GM12873 (cell line): ENCODE results near the gene PCDHGA3.
A peak's percentile ranks its signal among the peaks of the same experiment; 100 is the strongest.

Source experiments
- TF ChIP-seq, protein P1 (sequence below): IDR thresholded peaks from 2 replicates; pipeline ENCODE4 v1.5.1; 2012; ENCODE audit warnings: low read depth, mild to moderate bottlenecking, moderate library complexity, low read length, control low read depth; ENCODE audit not compliant: insufficient read depth; ENCODE audit errors: missing control alignments

The PCDHGA3 gene

DNA sequence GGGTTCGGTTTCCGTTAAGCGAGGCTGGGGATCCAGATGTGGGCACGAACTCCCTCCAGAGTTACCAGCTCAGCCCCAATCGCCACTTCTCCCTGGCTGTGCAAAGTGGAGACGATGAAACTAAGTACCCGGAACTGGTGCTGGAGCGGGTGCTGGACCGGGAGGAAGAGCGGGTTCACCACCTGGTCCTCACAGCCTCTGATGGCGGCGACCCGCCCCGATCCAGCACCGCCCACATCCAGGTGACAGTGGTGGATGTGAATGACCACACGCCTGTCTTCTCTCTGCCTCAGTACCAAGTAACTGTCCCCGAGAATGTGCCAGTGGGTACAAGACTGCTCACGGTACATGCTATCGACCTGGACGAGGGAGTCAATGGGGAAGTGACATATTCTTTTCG is 39.7 kb downstream of the PCDHGA3 start:
- TF ChIP-seq, protein P1, sequence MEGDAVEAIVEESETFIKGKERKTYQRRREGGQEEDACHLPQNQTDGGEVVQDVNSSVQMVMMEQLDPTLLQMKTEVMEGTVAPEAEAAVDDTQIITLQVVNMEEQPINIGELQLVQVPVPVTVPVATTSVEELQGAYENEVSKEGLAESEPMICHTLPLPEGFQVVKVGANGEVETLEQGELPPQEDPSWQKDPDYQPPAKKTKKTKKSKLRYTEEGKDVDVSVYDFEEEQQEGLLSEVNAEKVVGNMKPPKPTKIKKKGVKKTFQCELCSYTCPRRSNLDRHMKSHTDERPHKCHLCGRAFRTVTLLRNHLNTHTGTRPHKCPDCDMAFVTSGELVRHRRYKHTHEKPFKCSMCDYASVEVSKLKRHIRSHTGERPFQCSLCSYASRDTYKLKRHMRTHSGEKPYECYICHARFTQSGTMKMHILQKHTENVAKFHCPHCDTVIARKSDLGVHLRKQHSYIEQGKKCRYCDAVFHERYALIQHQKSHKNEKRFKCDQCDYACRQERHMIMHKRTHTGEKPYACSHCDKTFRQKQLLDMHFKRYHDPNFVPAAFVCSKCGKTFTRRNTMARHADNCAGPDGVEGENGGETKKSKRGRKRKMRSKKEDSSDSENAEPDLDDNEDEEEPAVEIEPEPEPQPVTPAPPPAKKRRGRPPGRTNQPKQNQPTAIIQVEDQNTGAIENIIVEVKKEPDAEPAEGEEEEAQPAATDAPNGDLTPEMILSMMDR, result no peak

DNA sequence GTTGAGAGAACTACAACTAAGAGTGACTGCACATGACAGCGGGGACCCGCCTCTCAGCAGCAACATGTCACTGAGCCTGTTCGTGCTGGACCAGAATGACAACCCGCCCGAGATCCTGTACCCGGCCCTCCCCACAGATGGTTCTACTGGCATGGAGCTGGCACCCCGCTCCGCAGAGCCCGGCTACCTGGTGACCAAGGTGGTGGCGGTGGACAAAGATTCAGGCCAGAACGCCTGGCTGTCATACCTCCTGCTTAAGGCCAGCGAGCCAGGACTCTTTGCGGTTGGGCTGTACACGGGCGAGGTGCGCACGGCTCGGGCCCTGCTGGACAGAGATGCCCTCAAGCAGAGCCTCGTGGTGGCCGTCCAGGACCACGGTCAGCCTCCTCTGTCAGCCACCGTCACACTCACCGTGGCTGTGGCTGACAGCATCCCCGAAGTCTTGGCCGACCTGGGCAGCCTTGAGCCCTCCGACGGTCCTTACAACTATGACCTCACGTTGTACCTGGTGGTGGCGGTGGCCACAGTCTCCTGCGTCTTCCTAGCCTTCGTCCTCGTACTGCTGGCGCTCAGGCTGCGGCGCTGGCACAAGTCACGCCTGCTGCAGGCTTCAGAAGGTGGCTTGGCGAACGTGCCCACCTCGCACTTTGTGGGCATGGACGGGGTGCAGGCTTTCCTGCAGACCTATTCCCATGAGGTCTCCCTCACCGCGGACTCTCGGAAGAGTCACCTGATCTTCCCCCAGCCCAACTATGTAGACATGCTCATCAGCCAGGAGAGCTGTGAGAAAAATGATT is 41.0 kb downstream of the PCDHGA3 start:
- TF ChIP-seq, protein P1, result no peak

DNA sequence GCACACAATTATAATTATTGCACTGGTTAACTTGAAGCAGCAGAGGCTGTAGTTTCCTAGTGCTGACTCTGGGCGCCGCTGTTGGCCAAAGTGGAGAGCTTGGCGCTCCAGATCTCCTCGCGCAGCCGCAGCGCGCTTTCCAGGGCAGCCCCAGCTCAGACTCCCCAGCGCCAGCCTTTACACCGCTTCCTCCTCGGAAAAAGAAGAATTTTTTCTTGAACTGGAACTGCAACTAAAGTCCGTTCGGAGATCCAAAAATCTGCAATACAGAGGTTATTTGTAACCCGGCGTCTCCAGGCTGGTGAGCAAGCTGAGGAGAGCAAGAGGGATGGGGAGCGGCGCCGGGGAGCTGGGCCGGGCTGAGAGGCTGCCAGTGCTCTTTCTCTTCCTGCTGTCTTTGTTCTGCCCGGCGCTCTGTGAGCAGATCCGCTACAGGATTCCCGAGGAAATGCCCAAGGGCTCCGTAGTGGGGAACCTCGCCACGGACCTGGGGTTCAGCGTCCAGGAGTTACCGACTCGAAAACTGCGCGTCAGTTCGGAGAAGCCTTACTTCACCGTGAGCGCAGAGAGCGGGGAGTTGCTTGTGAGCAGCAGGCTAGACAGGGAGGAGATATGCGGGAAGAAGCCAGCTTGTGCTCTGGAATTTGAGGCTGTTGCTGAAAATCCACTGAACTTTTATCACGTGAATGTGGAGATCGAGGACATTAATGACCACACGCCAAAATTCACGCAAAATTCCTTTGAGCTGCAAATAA is 44.1 kb downstream of the PCDHGA3 start, which contains the start of gene PCDHGB4:
Gene PCDHGB4, plus strand, starts transcription at position 142 of the 755 bp plus-strand sequence. Its CDS starts 187 bp downstream, at position 329.
- TF ChIP-seq, protein P1, result peak; percentile 25

DNA sequence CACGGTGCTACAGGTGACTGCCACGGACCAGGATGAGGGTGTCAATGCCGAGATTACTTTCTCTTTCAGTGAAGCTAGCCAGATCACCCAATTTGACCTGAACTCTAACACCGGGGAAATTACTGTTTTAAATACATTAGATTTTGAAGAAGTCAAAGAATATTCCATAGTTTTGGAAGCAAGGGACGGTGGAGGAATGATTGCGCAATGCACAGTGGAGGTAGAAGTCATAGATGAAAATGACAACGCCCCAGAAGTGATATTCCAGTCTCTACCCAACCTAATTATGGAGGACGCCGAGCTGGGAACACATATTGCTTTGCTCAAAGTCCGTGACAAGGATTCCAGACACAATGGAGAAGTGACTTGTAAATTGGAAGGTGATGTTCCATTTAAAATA is 45.0 kb downstream of the PCDHGA3 start:
- TF ChIP-seq, protein P1, result no peak

DNA sequence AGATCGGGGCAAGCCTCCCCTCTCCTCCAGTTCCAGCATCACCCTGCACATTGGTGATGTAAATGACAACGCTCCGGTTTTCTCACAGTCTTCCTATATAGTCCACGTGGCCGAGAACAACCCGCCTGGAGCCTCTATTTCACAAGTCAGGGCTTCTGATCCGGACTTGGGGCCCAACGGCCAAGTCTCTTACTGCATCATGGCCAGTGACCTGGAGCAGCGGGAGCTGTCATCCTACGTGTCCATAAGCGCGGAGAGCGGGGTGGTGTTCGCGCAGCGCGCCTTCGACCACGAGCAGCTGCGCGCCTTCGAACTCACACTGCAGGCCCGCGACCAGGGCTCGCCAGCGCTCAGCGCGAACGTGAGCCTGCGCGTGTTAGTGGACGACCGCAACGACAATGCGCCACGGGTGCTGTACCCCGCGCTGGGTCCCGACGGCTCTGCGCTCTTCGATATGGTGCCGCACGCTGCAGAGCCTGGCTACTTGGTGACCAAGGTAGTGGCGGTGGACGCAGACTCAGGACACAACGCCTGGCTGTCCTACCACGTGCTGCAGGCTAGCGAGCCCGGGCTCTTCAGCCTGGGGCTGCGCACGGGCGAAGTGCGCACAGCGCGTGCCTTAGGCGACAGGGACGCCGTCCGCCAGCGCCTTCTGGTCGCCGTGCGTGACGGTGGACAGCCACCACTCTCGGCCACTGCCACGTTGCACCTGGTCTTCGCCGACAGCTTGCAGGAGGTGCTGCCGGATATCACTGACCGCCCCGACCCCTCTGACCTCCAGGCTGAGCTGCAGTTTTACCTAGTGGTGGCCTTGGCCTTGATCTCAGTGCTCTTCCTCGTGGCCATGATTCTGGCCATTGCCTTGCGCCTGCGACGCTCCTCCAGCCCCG is 45.8 kb downstream of the PCDHGA3 start:
- TF ChIP-seq, protein P1, result no peak

DNA sequence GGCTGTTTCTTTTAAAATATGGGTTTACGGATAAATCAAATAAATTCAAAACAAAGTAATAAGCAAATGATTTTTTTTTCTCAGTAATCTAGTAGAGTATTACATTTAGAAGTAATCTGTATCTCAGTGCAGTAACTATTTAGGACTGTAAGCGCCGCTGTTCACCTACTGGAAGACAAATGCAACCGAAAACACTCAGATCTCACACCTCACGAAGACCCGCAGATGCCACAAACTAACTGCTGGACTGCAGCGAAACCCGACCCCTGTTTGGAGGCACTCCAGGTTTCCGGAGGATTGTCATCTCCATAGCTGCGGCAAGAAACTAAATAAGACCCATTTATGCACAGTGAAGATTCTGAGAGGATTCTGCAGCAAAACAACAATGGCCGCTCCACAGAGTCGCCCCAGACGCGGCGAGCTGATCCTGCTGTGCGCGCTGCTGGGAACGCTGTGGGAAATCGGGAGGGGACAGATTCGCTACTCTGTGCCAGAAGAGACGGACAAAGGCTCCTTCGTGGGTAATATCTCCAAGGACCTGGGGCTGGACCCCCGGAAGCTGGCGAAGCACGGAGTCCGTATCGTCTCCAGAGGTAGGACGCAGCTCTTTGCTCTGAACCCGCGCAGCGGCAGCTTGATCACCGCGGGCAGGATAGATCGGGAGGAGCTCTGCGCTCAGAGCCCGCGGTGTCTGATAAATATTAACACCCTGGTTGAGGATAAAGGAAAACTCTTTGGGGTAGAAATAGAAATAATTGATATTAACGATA is 49.0 kb downstream of the PCDHGA3 start, which contains the start of gene PCDHGA8:
Gene PCDHGA8, plus strand, starts transcription at position 205 of the 770 bp plus-strand sequence. Its CDS starts 181 bp downstream, at position 386.
- TF ChIP-seq, protein P1, result peak; percentile 27
